ENCODE data around the gene HSD17B11. TPM values are rescaled to one million over a fixed set of nuclear protein-coding genes. Genes with fewer than 3 reads are reported as not detected.

Gene HSD17B11
- total and polyA plus RNA-seq, 2 of the 8 experiments (the other 6 are each of a cell fraction or from before 2014, with no cell fraction given): 6.0 to 9.0 TPM

- TF ChIP-seq, protein P1, sequence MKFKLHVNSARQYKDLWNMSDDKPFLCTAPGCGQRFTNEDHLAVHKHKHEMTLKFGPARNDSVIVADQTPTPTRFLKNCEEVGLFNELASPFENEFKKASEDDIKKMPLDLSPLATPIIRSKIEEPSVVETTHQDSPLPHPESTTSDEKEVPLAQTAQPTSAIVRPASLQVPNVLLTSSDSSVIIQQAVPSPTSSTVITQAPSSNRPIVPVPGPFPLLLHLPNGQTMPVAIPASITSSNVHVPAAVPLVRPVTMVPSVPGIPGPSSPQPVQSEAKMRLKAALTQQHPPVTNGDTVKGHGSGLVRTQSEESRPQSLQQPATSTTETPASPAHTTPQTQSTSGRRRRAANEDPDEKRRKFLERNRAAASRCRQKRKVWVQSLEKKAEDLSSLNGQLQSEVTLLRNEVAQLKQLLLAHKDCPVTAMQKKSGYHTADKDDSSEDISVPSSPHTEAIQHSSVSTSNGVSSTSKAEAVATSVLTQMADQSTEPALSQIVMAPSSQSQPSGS (IDR thresholded peaks at IDR 0.05; ENCODE audit: low read length): no peak
- TF ChIP-seq SIX5 (IDR thresholded peaks at IDR 0.05; ENCODE audit: low read depth, low read length) (no peak), PHF8 (conservative IDR thresholded peaks at IDR 0.05; ENCODE audit: low read depth, low read length) (no peak), CTBP2 (IDR thresholded peaks at IDR 0.05; ENCODE audit: borderline replicate concordance, insufficient read depth, insufficient read length, low read length) (no peak), HDAC2 (IDR thresholded peaks at IDR 0.05; ENCODE audit: borderline replicate concordance in 1 of 2, low read depth in 2 of 2, low read length in 2 of 2) (no peak), EP300 (IDR thresholded peaks at IDR 0.05; ENCODE audit: borderline replicate concordance in 1 of 2, low read depth in 2 of 2, low read length in 2 of 2) (no peak)
- TF ChIP-seq, protein P2, sequence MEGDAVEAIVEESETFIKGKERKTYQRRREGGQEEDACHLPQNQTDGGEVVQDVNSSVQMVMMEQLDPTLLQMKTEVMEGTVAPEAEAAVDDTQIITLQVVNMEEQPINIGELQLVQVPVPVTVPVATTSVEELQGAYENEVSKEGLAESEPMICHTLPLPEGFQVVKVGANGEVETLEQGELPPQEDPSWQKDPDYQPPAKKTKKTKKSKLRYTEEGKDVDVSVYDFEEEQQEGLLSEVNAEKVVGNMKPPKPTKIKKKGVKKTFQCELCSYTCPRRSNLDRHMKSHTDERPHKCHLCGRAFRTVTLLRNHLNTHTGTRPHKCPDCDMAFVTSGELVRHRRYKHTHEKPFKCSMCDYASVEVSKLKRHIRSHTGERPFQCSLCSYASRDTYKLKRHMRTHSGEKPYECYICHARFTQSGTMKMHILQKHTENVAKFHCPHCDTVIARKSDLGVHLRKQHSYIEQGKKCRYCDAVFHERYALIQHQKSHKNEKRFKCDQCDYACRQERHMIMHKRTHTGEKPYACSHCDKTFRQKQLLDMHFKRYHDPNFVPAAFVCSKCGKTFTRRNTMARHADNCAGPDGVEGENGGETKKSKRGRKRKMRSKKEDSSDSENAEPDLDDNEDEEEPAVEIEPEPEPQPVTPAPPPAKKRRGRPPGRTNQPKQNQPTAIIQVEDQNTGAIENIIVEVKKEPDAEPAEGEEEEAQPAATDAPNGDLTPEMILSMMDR (IDR thresholded peaks at IDR 0.05; ENCODE audit: control extremely low read depth in 1 of 3, insufficient read depth in 1 of 3, low read depth in 1 of 3, low read length in 3 of 3): no peak
These were observed 34.7 kb upstream of the HSD17B11 start (continued) for GRCh38 chr4:87425711-87426110.

Data from H1 (cell line).